T-helper 22 cell (primary cell): ENCODE results near the gene PHACTR1.

Experiments used
- DNase-seq: peaks from one replicate; pipeline ENCODE4 v3.0.0-alpha.2; 2020; ENCODE audit warnings: low read depth

The PHACTR1 gene

DNA sequence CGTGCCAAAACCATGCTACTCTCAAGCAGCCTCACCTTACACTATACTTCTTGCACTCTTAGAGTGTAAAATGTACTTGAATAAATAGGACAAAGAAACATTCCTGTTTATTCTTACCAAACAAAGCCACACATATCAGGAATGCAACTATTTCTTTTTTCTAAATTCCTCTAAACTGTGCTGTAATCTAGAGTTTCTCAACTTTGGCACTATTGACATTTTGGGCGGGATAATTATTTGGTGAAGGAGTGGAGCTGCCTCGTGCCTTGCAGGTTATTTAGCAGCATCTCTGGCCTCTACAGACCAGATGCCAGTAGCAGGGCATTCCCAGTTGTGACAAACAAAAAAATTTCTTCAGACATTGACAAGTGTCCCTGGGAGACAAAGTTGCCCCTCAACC is 86.9 kb downstream of the PHACTR1 start:
- DNase-seq: no peak

DNA sequence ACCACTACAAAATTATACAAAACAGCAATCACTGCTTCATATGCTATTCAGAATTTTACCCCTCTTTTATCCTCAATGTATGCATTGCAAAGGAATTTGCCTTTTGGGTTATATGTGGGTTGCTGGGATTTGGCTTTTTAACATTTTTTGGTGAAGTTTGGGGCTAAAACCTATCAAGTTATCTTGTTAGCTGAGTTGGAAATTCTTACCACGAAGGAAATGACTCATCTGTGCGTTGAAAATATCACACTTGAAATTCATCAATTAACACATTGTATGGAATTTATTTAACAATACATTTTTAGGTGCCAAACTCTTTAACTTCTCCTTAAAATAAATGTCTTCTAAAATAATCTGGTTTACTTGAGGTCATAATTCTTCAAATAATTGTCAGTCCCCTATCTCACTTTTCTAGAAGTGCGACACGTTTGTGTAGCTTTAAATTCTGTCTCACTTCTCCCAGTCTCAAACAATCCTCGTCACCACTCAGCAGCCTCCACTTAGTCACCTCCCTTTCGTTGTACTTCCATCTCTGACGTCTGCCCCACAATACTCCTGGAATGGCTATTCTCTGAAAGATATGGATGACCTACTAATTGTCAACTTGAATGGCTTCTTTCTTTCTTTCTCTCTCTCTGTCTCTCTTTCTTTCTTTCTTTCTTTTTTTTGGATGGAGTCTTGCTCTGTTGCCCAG is 88.5 kb downstream of the PHACTR1 start:
- DNase-seq: no peak

DNA sequence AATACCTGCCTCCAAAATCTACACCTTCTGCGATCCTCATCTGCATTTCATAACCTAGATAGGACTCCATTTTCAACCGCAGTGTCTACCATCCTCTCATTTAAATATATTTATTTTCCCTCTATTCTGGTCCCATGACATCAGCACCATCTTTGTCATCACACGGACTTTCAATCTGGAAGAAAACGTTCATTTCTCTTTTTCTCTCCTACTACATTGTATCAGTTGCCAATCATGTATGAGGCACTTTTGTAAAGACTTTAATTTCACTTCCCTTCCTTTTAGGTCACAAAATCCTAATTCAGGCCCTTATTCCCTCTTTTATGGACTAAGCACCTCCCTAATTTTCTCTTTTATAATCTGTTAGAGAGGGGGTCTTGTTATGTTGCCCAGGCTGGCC is 89.6 kb downstream of the PHACTR1 start:
- DNase-seq: no peak

DNA sequence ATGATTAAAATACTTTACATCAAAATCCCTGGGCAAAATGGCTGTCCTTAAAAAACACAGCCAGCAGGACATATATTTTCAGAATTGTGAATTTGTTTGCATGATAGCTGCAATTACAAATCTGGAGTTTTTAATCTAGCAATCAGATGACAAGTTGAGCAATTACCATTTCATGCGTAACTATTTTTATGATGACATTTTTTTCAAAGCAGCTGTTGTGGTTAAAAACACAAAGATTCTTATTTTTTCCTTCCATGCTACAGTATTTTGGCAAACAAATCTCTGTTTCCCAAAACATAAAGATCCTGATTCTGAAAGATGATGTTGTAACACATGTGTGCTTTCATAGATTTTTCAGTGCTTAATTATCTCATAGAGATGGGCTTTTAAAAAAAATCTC is 90.2 kb downstream of the PHACTR1 start:
- no peak for DNase-seq

DNA sequence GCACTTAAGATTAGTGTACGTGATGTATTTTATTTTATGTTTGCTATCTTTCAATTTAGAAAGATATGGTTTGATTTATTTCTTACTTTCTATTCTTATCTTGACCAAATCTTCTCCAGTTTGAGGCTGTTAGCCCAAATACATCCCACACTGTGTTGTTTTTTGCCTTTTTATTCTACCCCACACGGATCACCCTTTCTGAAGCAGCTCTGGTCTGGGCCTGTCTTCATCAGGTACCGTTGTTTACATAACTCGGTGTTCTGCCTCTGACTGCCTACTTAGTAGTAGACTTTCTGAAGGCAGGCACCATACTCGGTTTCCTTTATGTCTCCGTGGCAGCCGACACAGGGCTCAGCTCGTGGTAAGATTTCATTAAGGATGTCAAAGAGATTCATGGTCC is 95.0 kb downstream of the PHACTR1 start:
- DNase-seq: no peak

DNA sequence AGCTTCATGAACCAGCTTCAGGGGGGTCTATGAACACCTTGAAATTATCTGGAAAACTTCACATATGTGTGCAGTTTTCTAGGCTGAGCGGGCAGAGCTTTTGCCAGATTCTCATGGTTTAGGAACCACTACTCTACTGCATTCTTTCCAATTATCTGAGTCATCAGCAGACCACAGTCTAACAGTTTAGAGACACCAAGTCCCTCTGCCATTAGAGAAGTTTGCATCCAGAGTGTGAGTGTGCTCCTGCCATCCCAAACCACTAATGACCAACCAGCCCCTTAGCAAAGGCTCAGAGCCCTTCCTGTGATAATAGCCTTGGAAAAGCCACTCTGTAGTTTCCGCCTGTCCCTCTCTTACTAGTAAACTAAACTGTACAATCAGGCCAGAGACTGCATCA is 96.8 kb downstream of the PHACTR1 start:
- no peak for DNase-seq

DNA sequence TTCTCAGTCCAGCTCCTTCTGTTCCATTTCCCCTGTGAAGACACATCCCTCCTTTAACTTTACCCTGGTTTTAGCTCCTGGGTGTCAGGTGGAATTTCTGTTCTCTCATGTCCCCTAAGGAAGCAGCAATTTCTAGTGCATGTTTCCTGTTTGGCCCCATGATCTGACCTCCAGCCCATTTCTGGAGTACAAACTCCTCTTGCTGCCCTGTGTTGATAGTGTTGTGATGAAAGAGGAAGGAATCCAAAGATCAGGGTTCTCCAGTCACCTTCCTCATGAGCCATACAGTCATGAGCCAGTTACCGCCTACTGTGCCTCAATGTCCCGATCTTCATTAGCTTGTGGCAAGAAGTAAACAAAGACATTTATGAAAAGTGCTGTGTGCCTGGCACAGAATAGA is 97.4 kb downstream of the PHACTR1 start:
- DNase-seq: no peak

DNA sequence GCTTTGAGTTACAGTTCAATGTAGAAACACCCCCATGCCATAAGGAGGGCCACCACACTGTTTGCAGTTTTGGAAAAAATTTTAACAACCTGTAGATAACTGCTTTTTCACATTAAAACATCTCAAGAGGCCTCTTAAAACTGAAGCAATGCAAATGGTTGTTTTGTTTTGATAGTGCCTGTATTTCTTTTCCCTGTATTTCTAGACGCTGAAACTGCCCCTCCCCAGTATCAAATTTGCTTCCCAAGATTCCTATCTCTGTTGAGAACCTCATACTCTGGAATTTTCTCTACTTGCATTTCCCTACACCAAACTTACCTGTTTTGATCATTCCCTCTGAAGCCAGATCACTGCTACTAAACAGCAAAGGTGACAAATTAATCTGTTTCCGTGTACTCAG is 98.5 kb downstream of the PHACTR1 start:
- DNase-seq: no peak

DNA sequence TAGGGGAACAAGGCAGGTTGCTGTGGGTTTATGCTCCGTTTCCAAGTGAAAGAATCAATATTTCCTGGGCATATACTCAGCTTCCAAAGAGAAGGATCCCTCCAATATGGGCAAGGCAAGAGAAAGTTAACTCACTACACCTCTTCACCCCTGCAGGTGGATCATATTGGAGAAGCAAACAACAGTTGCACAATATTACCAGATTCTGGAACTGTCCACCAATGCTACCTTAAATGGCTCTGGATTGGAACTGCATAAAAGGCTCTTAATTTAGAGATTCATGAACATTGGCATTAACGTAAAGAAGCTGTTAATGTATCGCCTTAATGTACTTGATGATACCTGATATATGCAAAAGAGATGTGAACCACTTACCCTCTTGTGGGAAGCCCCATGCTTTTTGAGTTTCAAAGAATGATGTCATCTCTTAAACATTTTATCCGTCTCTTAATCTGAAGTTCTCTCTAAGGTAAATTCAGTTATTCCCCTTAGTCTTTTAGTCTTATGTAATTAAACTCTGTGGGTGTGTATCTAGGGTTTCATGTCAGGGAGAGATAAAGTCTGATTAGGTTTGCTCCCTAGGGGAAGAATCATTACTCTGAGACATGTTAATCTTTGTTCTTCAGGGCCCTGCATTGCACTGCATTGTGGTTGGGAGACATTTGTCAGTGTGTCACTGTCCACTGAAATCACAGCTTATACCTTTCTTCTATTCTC is 99.5 kb downstream of the PHACTR1 start:
- no peak for DNase-seq

DNA sequence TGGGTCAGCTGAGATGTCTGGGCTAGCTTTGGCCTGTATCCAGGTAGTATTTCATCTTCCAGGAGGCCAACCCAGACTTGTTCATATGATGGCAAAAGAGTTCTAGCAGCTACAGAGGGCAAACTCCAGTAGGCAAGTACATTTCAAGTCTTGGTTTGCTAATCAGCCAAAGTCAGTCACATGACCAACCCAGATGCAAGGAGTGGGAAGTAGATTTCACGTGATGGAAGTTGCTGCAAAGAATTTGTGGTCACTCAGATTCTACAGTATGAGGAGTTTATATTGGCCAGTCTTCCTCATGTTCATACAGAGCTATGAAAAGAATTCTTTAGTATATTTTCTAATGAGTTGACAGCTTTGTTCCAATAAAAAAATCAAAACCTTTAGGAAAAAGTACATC is 101.8 kb downstream of the PHACTR1 start:
- DNase-seq: no peak

DNA sequence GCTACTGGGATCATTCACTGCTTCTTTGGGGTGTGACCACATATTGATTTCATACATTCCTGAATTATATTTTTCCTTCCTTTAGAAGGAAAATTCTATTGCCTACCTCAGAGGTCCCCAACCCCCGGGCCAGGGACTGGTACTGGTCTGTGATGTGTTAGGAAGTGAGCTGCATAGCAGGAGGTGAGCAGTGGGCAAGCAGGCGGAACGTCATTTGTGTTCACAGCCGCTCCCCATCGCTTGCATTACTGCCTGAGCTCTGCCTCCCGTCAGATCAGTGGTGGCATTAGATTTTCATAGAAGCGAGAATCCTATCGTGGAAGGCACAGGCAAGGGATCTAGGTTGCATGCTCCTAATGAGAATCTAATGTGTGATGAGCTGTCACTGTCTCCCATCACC is 107.3 kb downstream of the PHACTR1 start:
- DNase-seq: no peak

DNA sequence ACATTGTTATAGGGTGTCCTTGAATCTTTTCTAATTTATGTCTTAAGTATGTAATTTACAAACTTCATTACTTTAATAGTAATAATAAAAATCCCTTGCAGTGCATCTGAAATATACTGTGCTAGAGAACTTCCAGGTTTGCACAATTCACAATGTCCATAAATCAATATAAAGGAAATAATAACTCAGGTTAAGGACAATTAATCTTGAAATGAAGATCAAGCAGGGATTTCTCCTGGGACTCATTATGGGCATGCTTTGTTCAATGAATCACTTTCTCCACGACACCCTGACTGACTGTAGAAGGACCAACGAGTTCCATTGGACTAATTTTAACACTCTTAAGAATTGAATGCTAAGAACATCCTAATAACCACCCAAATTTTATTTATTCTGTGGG is 110.0 kb downstream of the PHACTR1 start:
- no peak for DNase-seq

DNA sequence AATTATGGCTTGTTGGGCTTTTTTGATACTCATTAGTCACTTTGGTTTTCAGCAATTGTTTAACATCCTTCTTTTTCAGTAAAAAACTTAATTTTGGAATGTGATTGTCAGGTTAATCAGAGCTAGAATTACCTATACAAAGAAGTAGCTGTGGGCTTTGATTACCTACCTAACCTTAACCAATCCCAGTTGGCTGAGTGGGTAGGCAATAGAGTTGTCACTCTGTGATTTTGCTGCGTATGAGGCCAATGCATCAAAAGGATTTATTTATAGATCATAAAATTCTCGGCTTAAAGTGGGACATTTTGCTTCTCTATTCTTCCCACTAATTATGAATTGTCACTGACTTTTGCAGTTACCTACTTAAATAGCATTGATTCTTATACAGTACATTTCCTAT is 111.4 kb downstream of the PHACTR1 start:
- no peak for DNase-seq

DNA sequence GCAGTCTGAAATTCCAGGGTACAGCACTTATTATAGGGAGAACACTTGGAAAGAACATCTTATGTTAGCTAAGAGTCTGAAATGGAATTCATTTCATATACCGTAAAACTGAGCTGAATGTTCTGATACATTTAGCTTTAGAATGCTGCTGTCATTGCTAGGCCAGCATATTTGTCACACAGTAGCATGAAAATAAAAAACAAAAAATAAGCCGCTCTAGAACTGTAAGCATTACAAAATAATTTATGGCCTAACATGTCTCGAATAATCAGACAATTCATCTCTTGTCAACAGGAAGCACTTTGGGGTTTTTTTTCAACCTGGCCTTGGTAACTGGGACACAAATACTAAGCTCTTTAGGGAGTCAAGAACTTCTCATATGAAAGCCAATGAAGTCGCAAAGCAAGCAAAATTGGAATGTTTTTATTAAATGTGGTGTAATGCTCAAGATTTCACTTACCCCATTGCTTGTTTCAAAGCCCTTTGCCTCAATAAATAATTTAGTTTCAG is 115.7 kb downstream of the PHACTR1 start:
- no peak for DNase-seq

DNA sequence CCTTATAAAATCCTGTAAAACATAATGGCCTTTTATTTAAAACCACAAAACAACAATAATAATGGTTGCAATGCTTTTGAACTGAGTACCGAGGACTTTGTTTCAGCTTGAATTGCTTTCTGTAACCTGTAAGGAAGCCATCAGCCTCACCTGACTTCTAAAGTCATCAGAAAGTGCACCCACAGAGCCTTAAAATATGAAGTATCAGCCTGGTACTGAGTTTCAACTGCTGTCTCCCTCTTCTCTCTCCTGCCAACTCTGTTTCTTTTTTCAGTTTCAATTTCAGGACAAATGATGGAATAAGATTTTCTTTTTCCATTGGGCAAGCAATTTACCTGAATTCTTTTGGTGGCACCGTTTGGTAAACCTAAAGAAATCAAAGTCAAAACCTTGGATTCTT is 119.4 kb downstream of the PHACTR1 start:
- no peak for DNase-seq

DNA sequence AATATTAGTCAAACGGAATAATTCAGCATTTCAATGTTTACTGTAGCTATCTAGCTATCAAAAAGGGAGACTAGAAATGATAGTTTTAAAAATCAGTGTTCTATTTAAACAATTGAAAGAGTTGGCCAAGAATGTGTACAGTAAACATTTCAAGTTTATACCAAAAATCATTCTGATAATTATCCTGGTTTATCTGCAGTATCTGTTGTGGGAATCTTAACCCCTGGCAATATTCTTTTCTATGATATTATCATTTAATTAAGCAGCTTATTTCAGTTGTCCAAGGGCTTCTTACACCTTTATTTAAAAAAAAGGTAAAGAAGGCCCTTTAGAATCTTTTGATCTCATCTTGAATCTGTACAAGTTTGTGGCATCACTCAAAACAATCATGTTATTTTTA is 125.1 kb downstream of the PHACTR1 start:
- DNase-seq: no peak

DNA sequence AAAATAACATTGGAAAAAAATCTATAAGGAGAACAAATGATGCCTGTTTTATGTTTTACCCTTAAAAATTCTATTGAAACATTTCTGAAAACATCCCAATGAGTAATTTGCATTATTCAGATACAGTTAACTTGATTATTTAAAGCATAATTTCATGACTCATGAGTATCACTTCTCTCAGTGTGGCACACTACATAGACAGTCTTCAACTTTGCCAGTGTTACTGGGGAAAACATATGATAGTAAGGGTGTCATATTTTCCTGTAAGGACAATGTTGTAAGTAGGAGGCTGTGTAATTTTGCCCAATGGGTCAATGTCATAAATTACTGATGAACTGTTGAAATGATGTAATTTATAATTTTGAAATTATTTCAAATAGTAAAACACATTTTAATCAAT is 125.5 kb downstream of the PHACTR1 start:
- no peak for DNase-seq

DNA sequence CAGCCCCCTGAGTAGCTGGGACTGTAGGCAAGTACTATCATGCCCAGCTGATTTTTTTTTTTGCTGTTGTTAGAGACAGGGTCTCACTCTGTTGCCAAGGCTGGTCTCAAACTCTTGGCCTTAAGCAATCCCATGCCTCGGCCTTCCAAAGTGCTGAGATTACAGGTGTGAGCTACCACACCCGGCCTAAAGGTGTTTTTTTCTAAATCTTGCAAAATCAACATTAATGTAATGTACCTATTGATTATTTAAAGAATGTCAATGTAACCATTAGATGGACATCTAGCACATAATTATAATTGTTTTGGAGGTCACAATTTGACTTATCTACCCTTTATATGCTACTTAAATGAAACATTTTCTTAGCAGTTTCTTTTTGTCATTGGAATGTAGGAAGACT is 126.1 kb downstream of the PHACTR1 start:
- DNase-seq: no peak

DNA sequence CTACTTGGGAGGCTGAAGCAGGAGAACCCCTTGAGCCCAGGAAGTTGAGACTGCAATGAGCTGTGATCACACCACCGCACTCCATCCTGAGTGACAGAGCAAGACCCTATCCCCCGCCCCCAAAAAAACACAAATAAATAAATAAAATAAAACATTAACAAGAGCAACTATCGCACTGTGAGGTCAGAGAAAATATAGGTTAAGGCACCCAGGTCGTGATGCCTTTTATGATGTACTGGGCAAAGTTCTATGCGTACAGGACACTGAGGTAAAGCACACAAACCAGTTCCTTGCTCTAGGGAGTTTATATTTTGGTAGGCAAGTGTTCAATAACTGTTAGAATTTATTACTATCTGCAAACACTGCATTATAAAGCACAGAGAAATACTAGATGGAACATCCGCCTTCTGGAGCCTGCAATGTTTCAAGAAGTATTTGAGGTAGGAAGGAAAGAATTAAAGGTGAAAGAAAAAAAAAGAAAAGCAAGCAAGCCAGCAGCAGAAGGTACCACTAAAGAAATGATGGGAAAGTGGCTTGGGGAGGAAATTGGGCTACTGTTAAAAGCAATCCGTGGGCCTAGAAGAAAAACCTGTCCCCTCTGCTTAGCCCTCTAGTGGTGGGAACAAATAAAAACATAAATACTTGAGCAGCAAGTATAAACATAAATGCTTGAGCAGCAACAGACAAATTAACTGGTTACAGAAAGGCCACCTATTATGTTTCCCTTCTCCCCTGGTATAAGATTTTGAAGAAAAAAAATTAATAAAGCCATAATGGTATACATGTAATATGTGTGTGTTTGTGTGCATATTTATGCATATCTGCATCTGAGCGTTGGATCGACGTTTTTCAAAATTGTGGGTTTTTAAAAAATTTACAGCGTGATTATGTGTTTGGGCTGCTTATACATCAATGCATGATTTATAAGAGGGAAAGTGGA is 128.0 kb downstream of the PHACTR1 start:
- DNase-seq: no peak

DNA sequence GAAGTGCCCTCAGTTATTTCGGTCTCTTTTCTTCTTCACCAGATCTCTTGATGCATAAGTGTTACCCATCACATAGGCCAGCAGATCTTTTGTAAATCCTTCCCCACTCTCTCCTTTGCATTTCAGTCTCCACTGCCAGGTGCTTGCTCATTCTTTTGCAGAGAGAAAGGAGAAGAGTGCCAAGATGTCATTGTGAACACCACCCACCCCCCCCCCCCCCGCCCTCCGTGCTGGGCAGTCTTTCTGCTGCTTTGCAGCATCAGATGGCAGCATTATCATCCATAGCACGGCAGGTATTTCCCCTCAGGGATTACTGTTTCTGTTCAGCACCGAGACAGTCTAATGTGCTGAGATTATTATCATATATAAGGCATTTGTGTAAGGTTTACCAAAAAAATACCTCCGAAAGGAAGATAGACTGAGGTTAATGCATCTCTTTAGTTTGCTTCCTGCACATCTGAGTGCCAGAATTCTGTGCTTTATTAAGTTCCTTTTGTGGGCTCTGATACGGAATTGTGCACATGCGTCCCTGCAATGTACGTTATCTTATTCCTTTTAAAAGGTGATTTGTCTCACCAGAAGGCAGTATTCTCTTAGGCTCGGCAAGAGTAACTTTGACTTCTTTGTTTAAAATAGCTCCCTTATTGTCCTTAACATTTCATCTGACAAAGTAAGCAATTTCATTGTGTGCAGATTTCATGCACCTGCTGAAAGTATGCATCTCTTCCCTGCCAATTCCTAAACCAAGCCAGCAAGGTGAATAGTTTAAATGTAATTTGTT is 128.8 kb downstream of the PHACTR1 start:
- no peak for DNase-seq

DNA sequence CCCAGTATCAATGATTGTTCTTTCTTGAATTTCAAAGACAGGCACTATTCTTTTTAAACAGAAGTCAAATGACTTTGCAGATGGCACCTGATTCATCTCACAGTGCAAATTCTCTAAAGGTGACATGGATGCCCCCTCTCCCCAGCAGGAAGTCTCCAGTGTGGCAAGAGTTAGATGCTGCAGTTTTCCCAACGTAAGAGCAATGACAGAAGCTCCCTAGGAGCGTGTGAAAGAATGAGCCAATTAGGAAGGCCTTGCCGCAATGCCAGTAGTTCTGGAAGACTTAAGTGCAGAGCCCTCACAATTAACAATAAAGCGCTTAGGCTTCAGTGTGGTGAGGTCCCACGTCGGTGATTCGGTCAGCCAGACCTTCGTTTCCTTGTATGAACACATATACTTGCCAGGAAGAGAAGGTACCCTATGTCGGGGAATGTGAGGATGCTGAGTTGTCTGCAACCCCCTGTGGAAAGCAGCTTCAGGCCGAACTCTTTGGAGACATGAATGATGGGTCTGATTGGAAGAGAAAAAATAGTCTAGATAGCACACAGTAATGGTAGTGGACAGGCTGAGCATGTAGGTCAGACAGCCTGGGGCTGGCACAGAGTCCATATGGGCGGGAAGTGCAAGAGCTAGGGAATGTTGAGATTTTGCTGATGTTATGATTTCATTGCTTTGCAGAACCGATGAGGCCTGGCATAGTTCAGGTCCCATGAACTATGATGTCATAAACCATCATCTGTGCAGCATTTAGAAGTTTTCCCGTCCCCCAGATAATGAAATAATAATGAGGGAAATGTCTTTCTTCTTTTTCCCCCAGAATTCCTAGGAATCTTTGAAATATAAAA is 132.6 kb downstream of the PHACTR1 start:
- no peak for DNase-seq
